ENCODE measurements around the gene OPTN.

DNA sequence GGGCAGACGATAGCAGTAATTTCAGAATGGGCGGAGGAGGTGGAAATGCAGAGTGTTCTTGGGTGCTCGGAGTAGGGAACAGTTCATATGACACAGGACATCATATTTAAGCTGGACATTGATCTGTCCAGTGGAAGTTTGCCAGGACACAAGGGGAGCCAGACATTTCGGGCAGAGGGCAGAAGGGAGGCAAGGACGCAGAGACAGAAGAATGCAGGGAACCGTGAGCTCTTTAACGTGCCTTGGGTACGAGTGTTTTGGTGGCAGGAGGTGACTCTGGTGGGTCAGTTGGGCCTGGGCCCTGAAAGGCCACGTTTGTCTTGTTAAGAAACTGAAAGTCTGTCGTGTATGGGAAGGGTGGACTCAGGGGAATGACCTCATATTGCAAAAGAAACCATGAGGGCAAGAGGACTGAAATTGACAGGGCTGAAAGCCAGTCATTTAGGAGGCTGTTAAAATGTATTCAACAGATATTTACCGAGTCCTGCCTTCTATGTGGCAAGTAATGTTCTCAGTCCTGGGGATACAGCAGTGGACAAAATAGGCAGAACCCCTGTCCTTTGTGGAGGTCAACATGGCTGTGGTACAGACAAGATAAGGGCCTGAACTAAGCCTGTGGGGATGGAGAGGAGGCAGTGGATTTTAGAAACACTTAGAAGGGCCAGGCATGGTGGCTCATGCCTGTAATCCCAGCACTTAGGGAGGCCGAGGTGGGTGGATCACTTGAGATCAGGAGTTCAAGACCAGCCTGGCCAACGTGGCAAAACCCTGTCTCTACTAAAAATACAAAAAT is 2.2 kb downstream of the OPTN start:
- TF ChIP-seq POLR2A (IDR thresholded peaks at IDR 0.05) (no peak), EP300 (IDR thresholded peaks at IDR 0.05) (no peak), POLR2AphosphoS5 (IDR thresholded peaks at IDR 0.05) (peak in 1 of 2 donors; percentile 14)
- TF ChIP-seq, protein P1, sequence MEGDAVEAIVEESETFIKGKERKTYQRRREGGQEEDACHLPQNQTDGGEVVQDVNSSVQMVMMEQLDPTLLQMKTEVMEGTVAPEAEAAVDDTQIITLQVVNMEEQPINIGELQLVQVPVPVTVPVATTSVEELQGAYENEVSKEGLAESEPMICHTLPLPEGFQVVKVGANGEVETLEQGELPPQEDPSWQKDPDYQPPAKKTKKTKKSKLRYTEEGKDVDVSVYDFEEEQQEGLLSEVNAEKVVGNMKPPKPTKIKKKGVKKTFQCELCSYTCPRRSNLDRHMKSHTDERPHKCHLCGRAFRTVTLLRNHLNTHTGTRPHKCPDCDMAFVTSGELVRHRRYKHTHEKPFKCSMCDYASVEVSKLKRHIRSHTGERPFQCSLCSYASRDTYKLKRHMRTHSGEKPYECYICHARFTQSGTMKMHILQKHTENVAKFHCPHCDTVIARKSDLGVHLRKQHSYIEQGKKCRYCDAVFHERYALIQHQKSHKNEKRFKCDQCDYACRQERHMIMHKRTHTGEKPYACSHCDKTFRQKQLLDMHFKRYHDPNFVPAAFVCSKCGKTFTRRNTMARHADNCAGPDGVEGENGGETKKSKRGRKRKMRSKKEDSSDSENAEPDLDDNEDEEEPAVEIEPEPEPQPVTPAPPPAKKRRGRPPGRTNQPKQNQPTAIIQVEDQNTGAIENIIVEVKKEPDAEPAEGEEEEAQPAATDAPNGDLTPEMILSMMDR (IDR thresholded peaks at IDR 0.05), result no peak

All from upper lobe of left lung (tissue), 4 donors.